Naive thymus-derived CD8-positive, alpha-beta T cell (primary cell): Measurements from ENCODE around the gene DAB2IP. TPM values are rescaled to one million over a fixed set of nuclear protein-coding genes. Genes with fewer than 3 reads are reported as not detected.

ENCODE experiments used
- ATAC-seq, 2 donors: fragments of 150-1000 bp; cut with Tn5 transposase in 1 of 2; sonication (Bioruptor Pico), chemical (Tn5 transposase) in 1 of 2; 1 replicate in 1 of 2; 2 replicates in 1 of 2; pipeline ENCODE4 v1.10.0; 2021; ENCODE audit warnings: mild to moderate bottlenecking in 2 of 2, moderate library complexity in 2 of 2
- POLR2A ChIA-PET: fragments of 350-600 bp; sonication (Branson Sonifier 250); formaldehyde crosslinking; loops from one replicate; lab custom pipeline; 2021; ENCODE audit warnings: antibody characterized with exemption; lab: Charles Lee
- DNase-seq, 10 donors: peaks; one replicate each; pipeline versions ENCODE4 v3.0.0 to v3.0.0-alpha.2; 2020 to 2022
- H3K27ac Mint-ChIP-seq, 10 donors: one replicate each; pipeline ENCODE4 v1.8.0; 2020 to 2022; ENCODE audit warnings: mild to moderate bottlenecking in 10 of 10, mixed read lengths in 10 of 10, moderate library complexity in 4 of 10, inconsistent platforms in 1 of 10
- H3K27me3 Mint-ChIP-seq, 5 donors: one replicate each; pipeline ENCODE4 v1.8.0; 2021 to 2022; ENCODE audit warnings: mixed read lengths in 5 of 5
- H3K36me3 Mint-ChIP-seq, 3 donors: one replicate each; pipeline ENCODE4 v1.8.0; 2020 to 2022; ENCODE audit warnings: mixed read lengths in 3 of 3, mild to moderate bottlenecking in 2 of 3, inconsistent platforms in 1 of 3
- H3K4me1 Mint-ChIP-seq, 4 donors: one replicate each; pipeline ENCODE4 v1.8.0; 2021 to 2022; ENCODE audit warnings: mixed read lengths in 4 of 4
- H3K4me3 Mint-ChIP-seq, 10 donors: one replicate each; pipeline ENCODE4 v1.8.0; 2020 to 2022; ENCODE audit warnings: mild to moderate bottlenecking in 10 of 10, mixed read lengths in 10 of 10, moderate library complexity in 6 of 10, inconsistent platforms in 1 of 10
- H3K9me3 Mint-ChIP-seq, 9 donors: one replicate each; pipeline ENCODE4 v1.8.0; 2020 to 2022; ENCODE audit warnings: mixed read lengths in 9 of 9, mild to moderate bottlenecking in 3 of 9, inconsistent platforms in 1 of 9, moderate library complexity in 1 of 9
- polyA plus RNA-seq, 3 donors: library from polyadenylated mRNA; unstranded; fragments of 300-500 nt; fragmentation: Illumina TruSeq; gene quantifications; one replicate each; pipeline ENCODE4 v1.2.3, GENCODE V29; 2021
- total RNA-seq, 8 experiments: library from RNA in 2 of 8; stranded (reverse) in 2 of 8; gene quantifications; one replicate each; pipeline ENCODE4 v1.2.3 and lab custom pipeline; 2021 to 2026

The DAB2IP gene
- total and polyA plus RNA-seq, 5 experiments from 2014 or later: not detected

GRCh38 chr9:121708768-121709488, 57.5 kb downstream of the DAB2IP start:
- H3K4me3 Mint-ChIP-seq: no peak overlapping the region
- no peaks in the 10 kb centered on the region for H3K9me3 Mint-ChIP-seq
- no peak for ATAC-seq
- peaks cover 0 to 7% (median 0%) of the 10 kb centered on the region in 4 donors for H3K4me1 Mint-ChIP-seq
- POLR2A ChIA-PET: no interaction called here
- peak overlapping the region in 1 of 10 donors; percentile 41 for H3K27ac Mint-ChIP-seq
- no peak for DNase-seq
- peaks cover 0 to 1% (median 0%) of the 10 kb centered on the region in 5 donors for H3K27me3 Mint-ChIP-seq
- no peaks in the 10 kb centered on the region for H3K36me3 Mint-ChIP-seq

- DNase-seq (no peak), ATAC-seq (no peak)
- Mint-ChIP-seq H3K9me3 (no peaks in the 10 kb centered on the region), H3K4me3 (no peak overlapping the region), H3K36me3 (no peaks in the 10 kb centered on the region), H3K4me1 (peaks cover 0 to 7% (median 0%) of the 10 kb centered on the region in 4 donors), H3K27me3 (peaks cover 0 to 1% (median 0%) of the 10 kb centered on the region in 5 donors), H3K27ac (peak overlapping the region in 1 of 10 donors; percentile 25)
- POLR2A ChIA-PET: no interaction called here
These were observed 58.4 kb downstream of the DAB2IP start for GRCh38 chr9:121709798-121710197.

- Mint-ChIP-seq H3K36me3 (no peaks in the 10 kb centered on the region), H3K4me1 (peaks cover 0 to 7% (median 0%) of the 10 kb centered on the region in 4 donors), H3K27ac (no peak overlapping the region), H3K27me3 (peaks cover 0 to 1% (median 0%) of the 10 kb centered on the region in 5 donors), H3K9me3 (no peaks in the 10 kb centered on the region), H3K4me3 (no peak overlapping the region)
- ATAC-seq (no peak), DNase-seq (no peak)
- POLR2A ChIA-PET: no interaction called here
These were observed 59.8 kb downstream of the DAB2IP start for GRCh38 chr9:121711281-121711680.

- Mint-ChIP-seq H3K36me3 (no peaks in the 10 kb centered on the region), H3K4me1 (peaks cover 0 to 7% (median 0%) of the 10 kb centered on the region in 4 donors), H3K9me3 (no peaks in the 10 kb centered on the region), H3K27ac (no peak overlapping the region), H3K4me3 (no peak overlapping the region), H3K27me3 (no peaks in the 10 kb centered on the region)
- DNase-seq: no peak
- no peak for ATAC-seq
- POLR2A ChIA-PET: no interaction called here
These were observed 60.4 kb downstream of the DAB2IP start for GRCh38 chr9:121711797-121712196.

- POLR2A ChIA-PET: no interaction called here
- ATAC-seq (no peak), DNase-seq (no peak)
- Mint-ChIP-seq H3K4me3 (no peak overlapping the region), H3K27me3 (no peaks in the 10 kb centered on the region), H3K36me3 (no peaks in the 10 kb centered on the region), H3K9me3 (no peaks in the 10 kb centered on the region), H3K27ac (no peak overlapping the region), H3K4me1 (peaks cover 0 to under 1% (median 0%) of the 10 kb centered on the region in 4 donors)
These were observed 62.1 kb downstream of the DAB2IP start for GRCh38 chr9:121713400-121714070.

- Mint-ChIP-seq H3K4me3 (no peak overlapping the region), H3K27ac (no peak overlapping the region), H3K4me1 (peaks cover 0 to 2% (median 0%) of the 10 kb centered on the region in 4 donors), H3K36me3 (no peaks in the 10 kb centered on the region), H3K27me3 (peaks cover 0 to 2% (median 0%) of the 10 kb centered on the region in 5 donors), H3K9me3 (no peaks in the 10 kb centered on the region)
- POLR2A ChIA-PET: no interaction called here
- no peak for DNase-seq
- no peak for ATAC-seq
These were observed 62.8 kb downstream of the DAB2IP start for GRCh38 chr9:121714075-121714705.

GRCh38 chr9:121714873-121715272, 63.4 kb downstream of the DAB2IP start:
- no peak overlapping the region for H3K27ac Mint-ChIP-seq
- ATAC-seq: no peak
- no peaks in the 10 kb centered on the region for H3K36me3 Mint-ChIP-seq
- peaks cover 0 to 3% (median 0%) of the 10 kb centered on the region in 5 donors for H3K27me3 Mint-ChIP-seq
- peaks cover 0 to 2% (median 0%) of the 10 kb centered on the region in 4 donors for H3K4me1 Mint-ChIP-seq
- no peak overlapping the region for H3K4me3 Mint-ChIP-seq
- POLR2A ChIA-PET: interaction anchor here (0.6 kb wide), 1 partner anchor 46 kb away, joined by 3 read pairs; no protein-coding TSS in a partner anchor
- H3K9me3 Mint-ChIP-seq: no peaks in the 10 kb centered on the region
- no peak for DNase-seq

- Mint-ChIP-seq H3K4me3 (no peak overlapping the region), H3K9me3 (no peaks in the 10 kb centered on the region), H3K36me3 (no peaks in the 10 kb centered on the region), H3K4me1 (peaks cover 0 to 2% (median 0%) of the 10 kb centered on the region in 4 donors), H3K27ac (no peak overlapping the region), H3K27me3 (peaks cover 0 to 3% (median 0%) of the 10 kb centered on the region in 5 donors)
- no peak for DNase-seq
- ATAC-seq: no peak
- POLR2A ChIA-PET: no interaction called here
These were observed 65.9 kb downstream of the DAB2IP start for GRCh38 chr9:121717141-121717991.

GRCh38 chr9:121718084-121718483, 66.7 kb downstream of the DAB2IP start:
- Mint-ChIP-seq H3K4me3 (no peak overlapping the region), H3K9me3 (no peaks in the 10 kb centered on the region), H3K27me3 (peaks cover 0 to 3% (median 0%) of the 10 kb centered on the region in 5 donors), H3K4me1 (peaks cover 0 to 2% (median 0%) of the 10 kb centered on the region in 4 donors), H3K27ac (no peak overlapping the region), H3K36me3 (no peaks in the 10 kb centered on the region)
- POLR2A ChIA-PET: no interaction called here
- no peak for DNase-seq
- ATAC-seq: no peak

- peak overlapping the region in 1 of 10 donors; percentile 59 for H3K27ac Mint-ChIP-seq
- H3K4me3 Mint-ChIP-seq: no peak overlapping the region
- ATAC-seq (no peak), DNase-seq (no peak)
- H3K4me1 Mint-ChIP-seq: peaks cover 0 to 2% (median 0%) of the 10 kb centered on the region in 4 donors
- H3K36me3 Mint-ChIP-seq: no peaks in the 10 kb centered on the region
- POLR2A ChIA-PET: no interaction called here
- H3K9me3 Mint-ChIP-seq: no peaks in the 10 kb centered on the region
- peaks cover 0 to 3% (median 0%) of the 10 kb centered on the region in 5 donors for H3K27me3 Mint-ChIP-seq
These were observed 67.1 kb downstream of the DAB2IP start for GRCh38 chr9:121718501-121718900.

GRCh38 chr9:121720311-121721057, 69.0 kb downstream of the DAB2IP start:
- H3K4me1 Mint-ChIP-seq: peaks cover 0 to 2% (median 0%) of the 10 kb centered on the region in 4 donors
- ATAC-seq: no peak
- H3K27me3 Mint-ChIP-seq: peaks cover 0 to 4% (median 0%) of the 10 kb centered on the region in 5 donors
- POLR2A ChIA-PET: no interaction called here
- no peaks in the 10 kb centered on the region for H3K9me3 Mint-ChIP-seq
- H3K36me3 Mint-ChIP-seq: no peaks in the 10 kb centered on the region
- H3K4me3 Mint-ChIP-seq: no peak overlapping the region
- peak overlapping the region in 1 of 10 donors; percentile 46 for H3K27ac Mint-ChIP-seq
- no peak for DNase-seq

GRCh38 chr9:121721058-121721350, 69.6 kb downstream of the DAB2IP start:
- Mint-ChIP-seq H3K27me3 (peaks cover 0 to 7% (median 0%) of the 10 kb centered on the region in 5 donors), H3K27ac (peak overlapping the region in 1 of 10 donors; percentile 46), H3K36me3 (no peaks in the 10 kb centered on the region), H3K4me1 (peaks cover 0 to 2% (median 0%) of the 10 kb centered on the region in 4 donors), H3K9me3 (no peaks in the 10 kb centered on the region), H3K4me3 (no peak overlapping the region)
- DNase-seq: no peak
- POLR2A ChIA-PET: no interaction called here
- no peak for ATAC-seq
